GM10266 (cell line): ENCODE measurements around the gene MEGF11.

Experiments used
- DNase-seq: peaks from one replicate; pipeline ENCODE4 v3.0.0; 2012; ENCODE audit errors: extremely low spot score
- TF ChIP-seq, protein P1 (sequence below): IDR thresholded peaks from 2 replicates; pipeline ENCODE4 v1.5.1; 2012; ENCODE audit warnings: mild to moderate bottlenecking, low read depth; ENCODE audit not compliant: control insufficient read depth, insufficient read depth; ENCODE audit errors: missing control alignments

The MEGF11 gene

DNA sequence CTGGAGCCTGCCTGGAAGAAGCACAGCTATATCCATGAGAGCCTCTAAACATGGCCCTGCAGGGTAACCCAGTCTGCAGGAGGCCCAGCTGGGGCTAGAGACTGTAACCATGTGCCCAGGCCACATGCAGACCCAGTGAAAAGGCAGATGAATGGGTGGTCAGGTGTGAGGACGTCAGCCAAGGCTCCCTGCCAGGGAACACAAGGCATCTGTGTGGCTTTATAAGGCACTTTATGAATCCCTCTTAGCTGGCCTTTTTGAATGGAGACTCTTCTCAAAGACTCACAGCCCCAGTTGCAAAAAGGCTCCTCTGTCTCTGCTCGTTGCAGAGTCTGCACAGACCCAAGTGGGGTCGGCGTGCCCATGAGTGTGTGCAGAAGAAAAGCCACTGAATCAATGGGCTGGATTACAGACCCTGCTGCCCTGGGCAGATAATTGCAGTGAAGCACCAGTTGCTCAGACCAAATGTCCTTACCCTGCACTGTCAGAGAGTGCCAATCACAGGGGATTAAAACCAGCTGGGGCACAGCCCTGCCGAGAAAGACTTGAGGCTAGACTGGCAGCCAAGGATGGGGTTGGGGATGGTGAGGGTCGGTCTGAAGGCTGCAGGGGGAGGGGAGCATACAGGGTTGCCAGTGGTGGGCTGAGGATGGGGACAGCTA lies 230.1 kb downstream of the MEGF11 start:
- no peak for DNase-seq
- TF ChIP-seq, protein P1, sequence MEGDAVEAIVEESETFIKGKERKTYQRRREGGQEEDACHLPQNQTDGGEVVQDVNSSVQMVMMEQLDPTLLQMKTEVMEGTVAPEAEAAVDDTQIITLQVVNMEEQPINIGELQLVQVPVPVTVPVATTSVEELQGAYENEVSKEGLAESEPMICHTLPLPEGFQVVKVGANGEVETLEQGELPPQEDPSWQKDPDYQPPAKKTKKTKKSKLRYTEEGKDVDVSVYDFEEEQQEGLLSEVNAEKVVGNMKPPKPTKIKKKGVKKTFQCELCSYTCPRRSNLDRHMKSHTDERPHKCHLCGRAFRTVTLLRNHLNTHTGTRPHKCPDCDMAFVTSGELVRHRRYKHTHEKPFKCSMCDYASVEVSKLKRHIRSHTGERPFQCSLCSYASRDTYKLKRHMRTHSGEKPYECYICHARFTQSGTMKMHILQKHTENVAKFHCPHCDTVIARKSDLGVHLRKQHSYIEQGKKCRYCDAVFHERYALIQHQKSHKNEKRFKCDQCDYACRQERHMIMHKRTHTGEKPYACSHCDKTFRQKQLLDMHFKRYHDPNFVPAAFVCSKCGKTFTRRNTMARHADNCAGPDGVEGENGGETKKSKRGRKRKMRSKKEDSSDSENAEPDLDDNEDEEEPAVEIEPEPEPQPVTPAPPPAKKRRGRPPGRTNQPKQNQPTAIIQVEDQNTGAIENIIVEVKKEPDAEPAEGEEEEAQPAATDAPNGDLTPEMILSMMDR: no peak

DNA sequence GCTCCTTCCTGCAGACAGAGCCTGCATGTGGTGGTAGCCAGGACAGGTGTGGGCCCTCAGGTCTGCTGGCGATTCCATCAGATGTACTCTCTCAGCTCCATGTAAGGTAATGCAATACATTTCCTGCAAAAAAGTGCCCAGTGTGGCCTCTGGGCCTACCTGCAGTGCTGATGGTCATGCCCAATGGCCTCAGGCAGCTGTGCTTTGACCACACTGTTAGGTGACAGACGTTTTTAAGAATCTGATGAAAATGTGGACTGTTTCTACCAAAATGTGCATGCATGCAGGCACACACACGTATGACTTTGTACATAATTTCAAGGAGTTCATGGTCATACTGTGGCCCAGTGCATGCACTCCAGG lies 231.4 kb downstream of the MEGF11 start:
- no peak for DNase-seq

DNA sequence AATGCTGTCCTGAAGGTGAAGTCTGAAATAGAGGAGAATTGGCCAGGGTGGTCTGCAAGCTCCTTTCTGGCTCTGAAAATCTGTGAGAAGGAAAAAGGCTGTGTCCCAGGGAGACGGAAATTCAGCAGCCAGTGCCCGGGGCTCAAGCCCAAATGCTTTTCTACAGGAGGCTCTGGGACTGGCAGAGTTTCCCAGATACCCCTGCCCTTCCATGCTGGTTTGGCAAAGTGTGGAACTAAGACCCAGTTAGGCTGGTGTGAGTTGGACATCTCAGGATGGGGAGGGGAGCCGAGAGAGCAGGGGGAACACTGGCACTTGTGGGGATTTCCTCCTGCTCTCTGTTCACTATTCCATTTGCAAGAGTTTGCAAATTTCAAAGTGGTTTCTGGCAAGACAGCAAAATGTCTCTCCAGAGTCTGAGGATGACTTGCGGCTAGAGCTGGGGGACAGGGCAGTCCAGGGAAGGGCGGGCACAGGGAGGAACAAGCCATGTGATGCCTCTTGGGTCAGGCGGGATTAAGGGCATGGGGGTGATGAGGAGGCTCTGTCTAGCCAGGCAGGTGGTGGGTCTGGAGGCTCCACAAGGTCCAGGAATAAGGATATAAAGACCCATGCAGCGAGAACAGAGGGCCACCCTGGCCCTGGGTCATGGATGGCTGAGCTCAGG lies 231.9 kb downstream of the MEGF11 start:
- DNase-seq: no peak

More for the DNA sequence above, 231.4 kb downstream of the MEGF11 start:
- TF ChIP-seq, protein P1: no peak

DNA sequence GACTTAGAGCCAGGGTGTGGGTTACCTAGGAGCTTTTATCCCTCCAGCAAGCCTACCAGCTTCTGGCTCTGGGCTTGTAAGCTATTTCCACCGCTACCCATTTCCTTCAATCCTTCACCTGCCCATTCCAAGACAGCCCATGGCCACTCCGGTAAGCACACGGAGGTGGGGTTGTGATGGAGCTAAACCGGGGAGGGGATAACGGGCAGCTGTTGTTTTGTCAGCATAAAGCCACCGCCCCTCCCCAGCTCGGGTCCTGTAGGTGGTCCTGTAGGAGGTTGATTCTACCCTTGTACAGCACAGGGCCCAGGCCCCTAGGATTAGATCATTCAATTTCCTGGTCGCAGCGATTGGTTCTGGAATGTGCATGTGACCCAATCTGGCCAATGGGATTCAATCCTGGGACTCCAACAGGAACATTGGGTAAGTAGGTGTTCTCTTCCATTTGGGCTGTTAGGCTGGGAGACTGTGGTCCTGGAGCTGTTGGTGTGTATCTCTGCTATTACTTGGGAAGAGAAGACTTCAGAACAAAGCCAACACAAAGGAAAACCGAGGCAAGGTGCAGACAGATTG lies 233.6 kb downstream of the MEGF11 start:
- TF ChIP-seq, protein P1: no peak
- no peak for DNase-seq

More for the DNA sequence above, 231.9 kb downstream of the MEGF11 start:
- TF ChIP-seq, protein P1: no peak

DNA sequence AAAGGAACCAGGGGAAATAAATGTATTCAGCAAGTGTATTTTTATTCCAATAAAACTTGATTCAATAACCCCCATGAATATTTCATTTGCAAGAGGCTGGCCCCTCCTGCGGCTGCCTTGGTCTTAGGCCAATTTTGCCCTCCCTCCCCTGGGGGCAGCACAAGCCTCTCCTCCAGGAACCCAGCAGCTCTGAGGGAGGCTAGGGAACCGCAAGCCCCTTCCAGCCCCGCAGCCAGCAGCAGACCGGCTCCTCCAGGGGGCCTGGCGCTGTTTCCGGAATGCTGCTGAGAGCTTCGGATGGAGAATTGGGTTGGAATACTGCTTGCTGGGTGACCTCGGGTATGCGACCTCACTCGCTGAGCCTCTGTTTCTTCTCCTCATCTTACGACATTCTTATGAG lies 234.2 kb downstream of the MEGF11 start:
- DNase-seq: no peak
- TF ChIP-seq, protein P1: no peak

DNA sequence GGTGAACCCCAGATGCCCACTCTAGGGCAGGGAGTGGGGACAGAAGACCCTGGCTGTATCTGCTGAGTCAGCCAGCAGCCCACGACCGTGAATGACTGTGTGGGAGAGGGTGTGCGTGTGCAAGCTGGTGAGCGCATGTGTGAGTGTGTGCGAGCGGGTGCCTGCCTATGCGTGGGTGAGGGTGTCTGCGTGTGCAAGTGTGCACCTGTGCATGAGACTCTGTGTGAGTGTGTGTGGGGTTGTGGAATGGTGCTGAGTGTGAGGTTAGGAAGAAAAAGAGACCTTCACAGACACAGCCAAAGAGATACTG lies 235.1 kb downstream of the MEGF11 start:
- no peak for DNase-seq
- TF ChIP-seq, protein P1: no peak
